Hematopoietic multipotent progenitor cell (in vitro differentiated cells): ENCODE results near the gene PTPRM. TPM values are rescaled to one million over a fixed set of nuclear protein-coding genes. Genes with fewer than 3 reads are reported as not detected.

Source experiments
- DNase-seq, 3 donors: peaks; one replicate each; pipeline ENCODE4 v3.0.0-alpha.2; 2011 to 2015; ENCODE audit warnings: low read depth in 2 of 3, low spot score in 2 of 3
- total RNA-seq: library from RNA; depleted of rRNA; stranded (reverse); fragments of >200 nt; gene quantifications from one replicate; pipeline ENCODE4 v1.2.3, GENCODE V29; 2012

PTPRM gene
- total RNA-seq, 1 donor, result 18.0 TPM

DNA sequence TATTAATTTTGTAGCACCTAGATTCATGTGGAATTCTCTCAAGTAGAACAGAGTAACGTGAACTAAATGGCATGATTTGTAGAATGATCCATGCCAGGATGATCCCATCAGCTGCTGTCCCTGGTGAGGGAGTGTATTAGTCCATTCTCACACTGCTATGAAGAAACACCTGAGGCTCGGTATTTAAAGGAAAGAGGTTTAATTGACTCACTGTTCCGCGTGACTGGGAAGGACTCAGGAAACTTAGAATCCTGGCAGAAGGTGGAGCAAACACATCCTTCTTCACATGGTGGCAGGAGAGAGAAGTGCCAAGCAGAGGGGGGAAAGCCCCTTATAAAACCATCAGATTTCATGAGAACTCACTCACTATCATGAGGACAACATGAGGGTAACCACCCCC, 312.6 kb downstream of the PTPRM start:
- DNase-seq, result no peak

DNA sequence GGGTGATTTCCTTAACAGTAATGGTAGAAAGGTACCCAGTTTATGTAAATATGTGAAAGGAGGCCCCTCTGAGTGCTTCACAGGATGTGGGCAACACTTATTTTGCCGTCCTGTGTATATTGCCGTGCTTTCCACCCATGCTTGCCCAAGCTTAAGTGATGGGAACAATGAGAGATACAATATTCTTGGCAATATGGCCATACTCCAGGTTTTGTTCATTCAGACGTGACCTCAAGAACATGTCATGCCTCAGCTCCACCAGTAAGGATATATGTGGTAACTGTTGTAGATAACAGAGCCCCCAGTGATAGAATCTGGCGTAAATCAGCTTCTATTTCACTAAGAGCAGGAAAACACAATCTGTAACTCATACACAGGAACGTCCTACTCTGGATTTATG, 318.7 kb downstream of the PTPRM start:
- DNase-seq, result no peak

DNA sequence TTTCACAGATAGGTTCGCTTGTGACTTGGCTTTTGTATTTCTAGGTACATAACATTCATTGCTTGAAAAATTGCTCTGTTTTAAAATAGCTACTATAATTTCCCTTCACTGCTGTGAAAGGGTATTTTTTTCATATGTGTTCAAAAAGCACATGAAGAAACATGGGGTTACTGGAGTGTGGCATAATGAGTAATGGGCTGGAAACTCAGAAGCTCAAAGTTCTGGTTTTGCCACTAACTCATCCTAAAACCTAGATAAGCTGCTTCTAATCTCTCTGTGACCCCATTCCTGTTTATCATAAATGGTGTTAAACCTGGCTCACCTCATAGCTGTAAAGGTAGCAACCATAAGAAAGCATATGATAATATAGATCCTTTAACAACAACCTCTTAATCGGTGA, 319.3 kb downstream of the PTPRM start:
- DNase-seq, result no peak

DNA sequence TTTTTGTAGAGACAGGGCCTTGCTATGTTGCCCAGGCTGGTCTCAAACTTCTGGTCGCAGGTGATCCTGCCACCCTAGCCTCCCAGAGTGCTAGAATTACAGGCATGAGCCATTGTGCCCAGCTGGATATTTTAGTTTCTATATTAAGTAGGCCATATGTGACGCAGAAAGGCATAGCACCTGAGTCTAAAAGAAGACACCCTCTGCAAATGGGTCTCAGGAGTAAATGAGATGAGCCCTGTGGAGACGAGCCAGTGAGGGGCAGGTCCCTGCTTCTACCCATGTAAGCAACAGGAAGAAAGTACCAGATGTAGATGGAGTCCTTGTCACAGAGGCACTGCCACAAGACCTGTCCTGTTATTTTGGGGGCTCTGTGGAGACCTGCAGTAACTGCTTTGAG, 322.4 kb downstream of the PTPRM start:
- DNase-seq, result no peak

DNA sequence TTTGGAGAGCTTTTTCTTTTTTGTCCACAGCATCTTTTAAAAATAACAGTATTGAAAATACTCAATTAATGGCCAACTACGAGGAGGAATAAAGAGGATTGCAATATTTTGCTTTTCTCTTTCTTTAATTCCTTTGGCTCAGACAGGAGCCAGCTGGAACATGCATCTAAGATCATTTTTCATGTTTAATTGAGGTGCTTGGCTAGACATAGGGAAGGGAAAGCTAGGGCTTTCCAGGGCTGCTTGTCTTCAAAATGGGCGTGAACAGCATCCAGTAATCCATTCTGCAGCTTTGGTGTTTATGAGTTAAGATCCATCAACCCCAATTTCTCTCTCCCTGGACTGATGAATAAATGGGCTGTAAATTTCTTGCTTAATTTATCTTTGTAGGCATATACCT, 323.0 kb downstream of the PTPRM start:
- no peak for DNase-seq

DNA sequence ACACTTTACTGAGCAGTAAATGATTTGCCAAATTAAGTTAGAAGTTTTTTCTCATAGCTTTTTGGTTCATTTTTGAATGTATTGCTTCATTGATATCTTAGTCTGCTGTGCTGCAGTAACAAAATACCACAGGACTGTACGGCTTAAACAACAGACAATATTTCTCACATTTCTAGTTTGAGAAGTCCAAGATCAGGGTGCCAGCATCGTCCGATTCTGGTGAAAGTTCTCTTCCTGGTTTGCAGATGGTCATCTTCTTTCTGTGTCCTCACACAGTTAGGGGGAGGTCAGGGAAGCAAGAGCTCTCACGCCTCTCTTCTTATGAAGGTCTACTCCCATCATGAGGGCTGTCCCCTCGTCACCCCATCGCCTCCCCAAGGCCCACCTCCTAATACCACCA, 325.4 kb downstream of the PTPRM start:
- no peak for DNase-seq

DNA sequence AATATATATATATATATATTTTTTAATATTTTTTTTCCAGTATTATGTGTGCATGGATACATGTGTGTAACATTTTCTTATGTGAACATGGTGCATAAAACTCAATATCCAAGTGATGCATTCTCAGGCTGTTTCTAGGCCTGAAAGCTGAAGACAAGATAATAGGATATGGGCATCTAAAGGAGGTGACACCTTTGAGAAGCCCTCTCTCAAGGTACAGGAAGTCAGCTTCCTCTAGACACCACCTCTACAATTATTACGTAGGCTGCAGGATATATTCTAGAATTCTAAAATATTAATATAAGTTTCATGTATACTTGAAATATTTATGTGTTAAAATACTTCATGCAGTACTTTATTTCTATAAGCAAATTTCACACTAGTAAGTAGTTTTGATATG, 327.5 kb downstream of the PTPRM start:
- DNase-seq, result no peak

DNA sequence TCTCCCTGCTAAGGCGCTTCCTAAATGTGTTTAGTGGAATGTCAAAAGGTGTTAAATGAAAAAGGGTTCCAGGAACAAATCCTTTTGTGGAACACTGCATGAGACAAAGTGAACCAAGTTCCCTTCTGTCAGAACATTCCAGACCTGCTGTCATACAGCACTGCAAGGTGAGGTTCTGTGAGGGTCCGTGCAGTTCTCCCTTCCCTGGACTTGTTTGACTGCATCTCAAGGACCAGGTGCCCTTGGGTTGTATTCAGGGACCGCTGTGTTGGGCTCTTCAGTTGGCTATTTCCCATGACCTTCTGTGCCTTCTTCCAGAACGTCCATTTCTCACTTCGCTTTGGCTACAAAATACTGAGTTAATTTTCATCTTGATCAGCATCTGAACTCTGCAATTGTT, 328.2 kb downstream of the PTPRM start:
- DNase-seq, result no peak

DNA sequence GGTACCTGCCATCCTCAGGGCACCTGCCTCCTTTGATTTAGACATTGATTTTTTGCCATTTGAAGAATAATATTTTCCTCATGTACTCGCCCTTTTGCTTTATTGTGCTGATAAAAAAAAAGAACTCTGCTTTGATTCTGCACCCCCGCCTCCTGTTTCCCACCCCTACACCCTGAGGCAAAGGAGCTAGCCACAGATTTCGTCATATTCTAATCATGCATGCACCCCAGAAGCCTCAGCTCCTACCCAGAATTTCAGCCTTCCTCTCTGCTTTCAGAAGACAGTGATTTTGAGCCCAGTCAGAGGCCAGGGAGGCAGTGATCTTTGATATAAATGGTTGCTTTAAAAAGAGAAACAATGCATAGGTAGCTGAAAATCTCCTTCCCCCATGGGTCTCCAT, 329.0 kb downstream of the PTPRM start:
- no peak for DNase-seq

DNA sequence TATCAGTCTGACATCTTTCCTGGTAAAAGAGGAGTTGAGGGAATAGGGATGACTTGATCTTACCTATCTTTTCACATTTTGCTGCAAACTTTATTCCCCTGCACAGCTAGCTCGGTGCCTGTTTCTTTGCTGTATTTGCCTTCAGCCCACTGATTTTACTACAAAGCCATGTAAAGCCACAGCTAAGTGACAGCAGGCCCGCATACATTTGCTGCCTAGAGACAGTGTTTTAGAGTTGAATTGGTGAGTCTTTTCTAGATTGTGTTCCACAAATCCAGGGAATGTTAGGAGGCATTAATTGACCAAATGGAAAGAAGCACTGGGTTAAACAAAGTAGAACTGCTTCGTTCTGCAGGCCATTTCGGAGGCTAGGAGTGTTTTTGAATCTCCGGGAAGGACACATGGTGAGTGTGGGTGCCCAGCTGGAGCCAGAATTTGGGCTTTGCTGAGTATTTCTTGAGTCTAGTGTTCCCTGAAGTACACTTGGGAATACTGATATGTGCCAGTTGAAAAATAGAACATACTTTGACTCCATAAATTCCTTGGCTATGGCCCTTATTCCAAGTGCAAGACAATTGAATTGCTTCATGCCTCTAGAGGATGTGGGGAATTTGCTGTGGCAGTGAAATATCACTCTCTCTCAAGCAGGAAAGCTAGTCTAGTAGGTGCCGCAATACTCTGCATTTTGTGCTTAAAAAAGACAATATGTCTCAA, 329.8 kb downstream of the PTPRM start:
- DNase-seq, result no peak

DNA sequence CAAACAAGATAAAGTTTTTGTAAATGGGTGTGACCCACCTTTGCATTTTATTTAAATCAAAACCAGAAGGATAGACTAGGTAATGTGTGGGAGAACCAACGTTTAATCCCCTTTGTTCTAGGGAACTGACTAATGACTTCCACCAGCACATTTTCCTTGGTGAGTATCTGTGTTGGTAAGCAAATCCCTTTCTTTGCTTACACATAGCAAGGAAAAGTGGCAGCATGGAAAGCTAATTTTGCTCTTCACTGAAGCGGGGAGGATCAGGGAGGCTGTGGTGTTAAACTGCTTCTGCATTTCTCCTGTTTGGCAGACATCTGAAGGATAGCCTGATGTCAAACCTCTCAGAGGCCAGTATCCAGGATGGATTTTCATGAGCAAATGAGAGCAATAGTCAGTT, 331.1 kb downstream of the PTPRM start:
- no peak for DNase-seq

DNA sequence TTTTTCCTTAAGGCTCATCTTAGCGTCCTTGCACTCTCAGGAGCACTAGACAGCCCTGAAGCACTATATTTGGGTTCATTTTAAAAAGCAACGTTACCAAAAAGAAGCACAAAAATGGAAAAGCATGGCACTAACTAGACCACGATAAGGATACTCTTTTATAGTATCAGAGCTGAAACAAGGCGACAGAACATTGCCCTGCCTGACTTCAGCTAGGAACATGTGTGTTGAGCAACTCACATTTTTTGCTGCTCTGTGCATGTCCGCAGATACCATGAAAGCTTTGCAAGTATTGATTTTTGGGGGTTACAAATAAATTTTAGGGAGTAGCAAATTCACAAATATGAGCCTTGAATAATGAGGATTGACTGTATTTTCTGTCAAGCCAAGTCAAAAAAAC, 332.0 kb downstream of the PTPRM start:
- DNase-seq, result no peak

DNA sequence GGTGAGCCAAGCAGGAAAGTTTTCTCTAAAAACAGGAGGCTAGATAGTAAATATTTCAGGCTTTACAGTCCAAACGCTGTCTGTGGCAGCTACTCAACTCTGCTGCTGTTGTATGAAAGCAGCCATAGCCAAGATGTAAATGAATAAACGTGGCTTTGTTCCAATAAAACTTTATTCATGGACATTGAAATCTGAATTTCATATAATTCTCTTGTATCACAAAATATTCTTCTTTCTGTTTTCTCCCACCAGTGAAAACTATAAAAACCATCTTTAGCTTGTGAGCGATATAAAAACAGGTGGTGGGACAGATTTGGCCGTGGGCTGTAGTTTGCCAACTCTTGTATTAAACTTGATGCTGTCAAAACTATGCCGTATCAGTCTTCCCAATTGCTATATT, 333.0 kb downstream of the PTPRM start:
- no peak for DNase-seq

DNA sequence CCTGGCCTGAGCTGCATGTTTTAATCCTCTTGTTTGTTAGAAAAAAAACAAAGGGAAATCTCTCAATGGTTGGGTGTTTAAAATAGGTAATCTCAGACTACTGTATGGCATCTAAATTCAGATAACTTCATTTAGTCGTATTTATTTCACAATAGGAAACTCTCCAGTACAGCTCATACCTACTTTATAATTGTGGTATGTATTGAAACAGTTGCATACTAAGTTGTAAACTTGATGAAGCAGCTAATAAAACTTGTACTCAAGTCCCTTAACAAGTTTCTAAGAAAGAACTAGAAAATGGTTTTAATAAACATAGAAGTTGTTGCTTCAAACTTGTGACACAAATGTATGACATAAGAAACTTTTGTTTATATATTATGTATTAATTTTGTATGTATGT, 334.5 kb downstream of the PTPRM start:
- DNase-seq, result no peak

DNA sequence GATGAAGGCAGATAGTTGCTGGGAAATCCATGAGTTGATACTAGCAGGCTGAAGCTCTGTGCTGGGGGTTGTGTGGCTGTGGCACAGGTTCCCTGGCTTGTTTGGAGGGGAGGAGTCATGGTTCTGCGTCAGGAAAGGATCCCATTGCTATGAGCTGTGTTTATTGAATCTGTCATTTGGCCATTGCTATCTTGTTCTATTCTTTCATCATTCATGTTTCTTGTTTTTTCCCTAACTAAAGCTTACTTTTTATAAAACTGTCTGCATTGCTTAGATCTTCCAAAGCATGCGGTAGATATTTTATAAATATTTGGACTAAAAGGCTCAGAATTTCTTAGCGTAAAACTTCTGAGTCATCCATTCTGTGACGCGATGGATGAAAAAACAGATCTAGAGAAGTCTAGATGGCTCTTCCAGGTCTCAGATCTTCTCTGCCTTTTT, 335.3 kb downstream of the PTPRM start:
- no peak for DNase-seq

DNA sequence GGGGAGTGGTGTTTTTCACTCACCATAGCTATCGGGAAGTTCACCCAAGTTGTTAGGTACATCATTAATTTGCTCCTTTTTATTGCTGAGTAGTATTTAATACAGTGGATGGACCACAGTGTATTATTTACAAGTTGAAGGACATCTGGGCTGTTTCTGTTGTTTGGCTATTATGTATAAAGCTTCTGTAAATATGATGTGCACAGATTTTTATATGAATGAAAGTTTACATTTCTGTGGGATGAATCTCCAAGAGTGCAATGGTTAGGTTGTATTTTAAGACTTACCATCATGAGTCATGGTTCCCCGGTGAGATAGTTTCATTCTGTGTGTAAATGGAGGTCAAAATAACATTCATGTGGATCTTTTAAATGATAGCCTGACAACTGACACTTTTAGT, 337.4 kb downstream of the PTPRM start:
- DNase-seq, result no peak

DNA sequence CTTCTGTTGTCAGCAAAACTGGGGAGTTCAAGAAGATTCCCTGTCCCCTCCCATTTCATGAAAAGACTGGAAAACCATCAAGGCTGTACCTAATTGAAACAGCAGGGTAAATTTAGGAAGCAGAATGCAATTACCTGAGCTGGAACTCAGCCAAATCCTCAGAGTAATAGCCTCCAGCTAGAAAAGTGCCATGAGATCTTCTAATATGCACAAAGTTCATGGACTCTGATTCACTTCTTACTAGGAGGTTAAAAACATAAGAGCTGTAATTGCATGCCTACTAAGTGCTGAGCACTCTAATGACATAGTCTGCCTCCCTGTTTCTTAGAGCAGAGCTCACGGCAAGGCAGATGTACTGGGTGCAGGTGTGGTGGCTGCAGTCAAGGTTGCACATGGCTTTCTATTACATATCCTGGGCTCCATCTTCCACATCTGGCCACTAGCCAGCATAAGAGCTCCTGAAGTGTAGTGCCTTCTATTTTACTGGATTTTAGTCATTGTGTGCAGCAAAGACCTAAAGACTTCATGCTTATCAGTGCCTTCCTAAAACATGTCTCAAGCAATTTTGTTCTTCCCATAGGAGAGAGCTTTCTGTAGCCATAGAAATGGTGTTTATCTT, 341.7 kb downstream of the PTPRM start:
- no peak for DNase-seq

DNA sequence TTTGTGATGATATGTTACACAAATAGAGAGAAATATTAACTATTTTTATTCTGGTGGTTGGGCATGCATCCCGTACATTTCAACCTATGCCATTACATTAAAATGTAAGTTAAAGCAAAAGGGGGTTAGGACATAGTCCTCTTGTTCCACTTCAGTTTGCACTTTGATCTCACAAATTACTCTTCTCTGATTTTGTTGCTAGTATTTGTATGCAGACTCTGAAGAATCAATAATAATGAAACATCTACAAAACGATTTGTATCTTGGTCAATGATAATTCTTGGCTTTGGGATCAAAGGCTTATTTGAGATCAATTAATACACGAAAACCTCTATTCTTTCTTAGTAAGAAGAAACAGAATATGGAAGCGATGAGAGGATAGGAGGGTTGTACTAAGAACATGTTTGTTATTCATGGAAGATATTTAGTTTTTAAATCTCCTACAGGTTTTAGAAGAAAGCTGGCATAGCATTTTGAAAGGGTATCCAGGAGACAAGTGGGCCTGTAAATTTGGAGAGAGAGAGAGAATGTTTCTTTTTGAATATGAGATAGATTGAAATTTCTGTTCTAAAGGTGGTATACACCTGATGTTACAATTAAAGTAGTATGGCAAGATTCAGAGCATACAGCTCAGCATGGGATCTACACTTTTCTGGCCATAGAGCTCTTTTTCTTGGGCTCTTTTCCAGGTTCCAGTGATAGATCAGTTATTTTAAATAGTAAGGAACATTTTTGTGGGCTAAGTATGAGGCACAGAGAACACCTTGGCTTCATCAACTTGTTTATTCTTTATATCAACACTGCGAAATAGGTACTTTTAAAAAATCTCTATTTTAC, 347.9 kb downstream of the PTPRM start:
- DNase-seq, result no peak

DNA sequence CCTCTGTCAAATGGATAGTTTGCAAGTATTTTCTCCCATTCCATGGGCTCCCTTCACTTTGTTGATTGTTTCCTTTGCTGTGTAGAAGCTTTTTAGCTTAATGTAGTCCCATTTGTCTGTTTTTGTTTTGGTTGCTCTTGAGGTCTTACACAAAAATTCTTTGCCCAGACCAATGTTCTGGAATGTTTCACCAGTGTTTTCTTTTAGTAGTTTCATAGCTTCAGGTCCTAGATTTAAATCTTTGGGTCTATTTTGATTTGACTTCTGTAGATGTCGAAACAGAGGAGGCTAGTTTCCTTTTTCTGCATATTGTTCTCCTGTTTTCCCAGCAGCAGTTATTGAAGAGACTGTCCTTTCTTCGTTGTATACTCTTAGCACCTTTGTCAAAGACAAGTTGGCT, 351.6 kb downstream of the PTPRM start:
- no peak for DNase-seq

DNA sequence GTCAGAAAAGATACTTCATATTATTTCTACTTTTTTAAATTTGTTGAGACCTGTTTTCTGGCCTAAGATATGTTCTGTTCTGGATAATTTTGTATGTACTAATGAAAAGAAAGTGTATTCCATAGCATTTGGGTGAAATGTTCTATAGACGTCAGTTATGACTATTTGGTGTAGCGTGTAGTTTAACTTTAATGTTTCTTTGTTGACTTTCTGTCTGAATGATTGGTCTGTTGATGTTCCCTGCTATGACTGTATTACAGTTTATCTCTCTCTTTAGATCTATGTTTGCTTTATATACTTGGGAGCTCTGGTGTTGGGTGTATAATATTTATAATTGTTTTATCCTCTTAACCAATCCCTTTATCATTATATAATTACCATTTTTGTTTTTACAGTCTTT, 352.4 kb downstream of the PTPRM start:
- DNase-seq, result no peak

DNA sequence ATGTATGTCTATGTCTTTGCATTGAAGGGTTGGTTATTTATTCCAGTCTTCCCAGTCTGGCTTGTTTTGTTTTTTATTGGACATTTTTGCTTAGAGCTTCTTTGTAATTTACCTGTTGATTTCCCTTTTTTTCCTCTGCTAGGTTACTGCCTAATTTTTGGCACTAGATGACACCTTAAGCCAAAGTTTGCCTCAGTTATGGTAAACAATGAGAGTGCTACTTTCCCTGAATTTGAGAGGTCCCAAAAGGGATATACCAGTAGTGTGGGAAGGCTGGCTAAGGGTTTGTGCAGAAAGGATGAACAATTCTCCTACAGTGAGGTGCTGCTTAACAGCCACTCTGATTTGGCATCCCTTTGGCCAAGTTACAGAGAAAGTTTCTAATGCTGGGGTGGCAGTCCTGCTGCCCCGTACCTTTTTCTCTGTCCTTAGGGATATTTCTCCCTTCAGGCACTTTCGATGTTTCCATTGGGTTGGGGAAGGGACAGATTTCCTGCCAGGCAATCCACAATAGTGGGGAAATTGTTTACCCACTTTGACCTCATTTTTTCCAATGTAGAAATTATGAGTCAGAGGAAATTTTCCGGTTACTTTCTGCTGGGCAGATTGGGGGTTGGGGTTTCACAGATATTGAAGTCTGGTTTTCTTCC, 354.9 kb downstream of the PTPRM start:
- DNase-seq, result no peak
